CD14-positive monocyte (primary cell): ENCODE data around the gene CARS2. TPM values are rescaled to one million over a fixed set of nuclear protein-coding genes. Genes with fewer than 3 reads are reported as not detected.
A peak's percentile ranks its signal among the peaks of the same experiment; 100 is the strongest.

Experiments used
- DNase-seq, 3 donors: peaks; one replicate each; pipeline ENCODE4 v3.0.0-alpha.2; 2011 to 2022
- H2AFZ ChIP-seq: 2 replicates; pipeline ENCODE4 v1.6.0; 2012; ENCODE audit warnings: mild to moderate bottlenecking, low read depth, low read length, inconsistent platforms; ENCODE audit not compliant: insufficient read depth, poor library complexity, severe bottlenecking
- H3K27ac ChIP-seq, 2 donors: 1 replicate in 1 of 2; 2 replicates in 1 of 2; pipeline ENCODE4 v1.5.1; 2012 to 2013; ENCODE audit warnings: low read length in 2 of 2, control low read depth in 1 of 2, inconsistent platforms in 1 of 2, low read depth in 1 of 2, mild to moderate bottlenecking in 1 of 2
- H3K27me3 ChIP-seq, 2 donors: one replicate each; pipeline versions ENCODE4 v1.6.0 to v1.6.1; 2011 to 2013; ENCODE audit warnings: low read length in 2 of 2; ENCODE audit not compliant: control insufficient read depth in 2 of 2, insufficient read depth in 2 of 2
- H3K36me3 ChIP-seq, 2 donors: replicated peaks in 1 of 2; 1 replicate in 1 of 2; 2 replicates in 1 of 2; pipeline versions ENCODE4 v1.5.1 to v1.6.1; 2012 to 2013; ENCODE audit warnings: low read length in 2 of 2, control low read depth in 1 of 2, inconsistent platforms in 1 of 2, mild to moderate bottlenecking in 1 of 2; ENCODE audit not compliant: insufficient read depth in 2 of 2, control insufficient read depth in 1 of 2
- H3K4me1 ChIP-seq, 2 donors: 1 replicate in 1 of 2; 2 replicates in 1 of 2; pipeline versions ENCODE4 v1.5.1 to v1.6.1; 2012 to 2013; ENCODE audit warnings: low read length in 2 of 2, control low read depth in 1 of 2, inconsistent platforms in 1 of 2, mild to moderate bottlenecking in 1 of 2, moderate library complexity in 1 of 2; ENCODE audit not compliant: insufficient read depth in 2 of 2, control insufficient read depth in 1 of 2
- H3K4me2 ChIP-seq: replicated peaks from 2 replicates; pipeline ENCODE3; 2012; ENCODE audit warnings: low read length, moderate library complexity, mild to moderate bottlenecking; ENCODE audit not compliant: poor library complexity, severe bottlenecking; ENCODE audit errors: extremely low read depth
- H3K4me3 ChIP-seq, 3 experiments: fragments of 200-600 bp in 1 of 3; sonication (generic) in 1 of 3; replicated peaks in 1 of 3; 1 replicate in 2 of 3; 2 replicates in 1 of 3; pipeline ENCODE4 v1.5.1; 2011 to 2013; ENCODE audit warnings: low read length in 3 of 3, mild to moderate bottlenecking in 3 of 3, control low read depth in 2 of 3, low read depth in 2 of 3, inconsistent platforms in 1 of 3, moderate library complexity in 1 of 3
- H3K79me2 ChIP-seq: 2 replicates; pipeline ENCODE4 v1.6.0; 2012; ENCODE audit warnings: mild to moderate bottlenecking, control low read depth, inconsistent platforms, low read length, moderate library complexity; ENCODE audit not compliant: insufficient read depth
- H3K9ac ChIP-seq: 2 replicates; pipeline ENCODE4 v1.6.0; 2017; ENCODE audit warnings: low read length, mild to moderate bottlenecking; ENCODE audit not compliant: insufficient read depth, poor library complexity, severe bottlenecking
- H3K9me3 ChIP-seq, 2 donors: replicated peaks in 1 of 2; 1 replicate in 1 of 2; 2 replicates in 1 of 2; pipeline versions ENCODE4 v1.5.1 to v1.6.1; 2012 to 2013; ENCODE audit warnings: low read length in 2 of 2, control low read depth in 1 of 2; ENCODE audit not compliant: control insufficient read depth in 1 of 2, insufficient read depth in 1 of 2
- H4K20me1 ChIP-seq: 2 replicates; pipeline ENCODE4 v1.6.0; 2012; ENCODE audit warnings: mild to moderate bottlenecking, low read length, control low read depth, moderate library complexity; ENCODE audit not compliant: insufficient read depth
- H3K27ac Mint-ChIP-seq, 7 donors: one replicate each; pipeline ENCODE4 v1.8.0; 2020; ENCODE audit warnings: mild to moderate bottlenecking in 7 of 7, mixed read lengths in 7 of 7, moderate library complexity in 6 of 7, inconsistent platforms in 2 of 7
- H3K27me3 Mint-ChIP-seq, 3 donors: one replicate each; pipeline ENCODE4 v1.8.0; 2021 to 2022; ENCODE audit warnings: low read depth in 3 of 3, mild to moderate bottlenecking in 3 of 3, mixed read lengths in 3 of 3, moderate library complexity in 3 of 3, inconsistent platforms in 1 of 3
- H3K36me3 Mint-ChIP-seq, 2 donors: one replicate each; pipeline ENCODE4 v1.8.0; 2020; ENCODE audit warnings: mixed read lengths in 2 of 2, inconsistent platforms in 1 of 2, mild to moderate bottlenecking in 1 of 2
- H3K4me1 Mint-ChIP-seq: one replicate; pipeline ENCODE4 v1.8.0; 2020; ENCODE audit warnings: mild to moderate bottlenecking, mixed read lengths
- H3K4me3 Mint-ChIP-seq, 2 donors: one replicate each; pipeline ENCODE4 v1.8.0; 2020; ENCODE audit warnings: mild to moderate bottlenecking in 2 of 2, mixed read lengths in 2 of 2, moderate library complexity in 1 of 2
- H3K9me3 Mint-ChIP-seq, 7 donors: one replicate each; pipeline ENCODE4 v1.8.0; 2020 to 2022; ENCODE audit warnings: mixed read lengths in 7 of 7, mild to moderate bottlenecking in 6 of 7, moderate library complexity in 6 of 7, inconsistent platforms in 2 of 7
- WGBS: methylation state at CpG from one replicate; pipeline ENCODE4 v1.1.5; 2013; ENCODE audit warnings: missing lambda C conversion rate; ENCODE audit not compliant: insufficient coverage; 5-methylcytosine and 5-hydroxymethylcytosine counted together
- intact Hi-C, 2 donors: fragments of 100-400 bp; cut with micrococcal nuclease; formaldehyde crosslinking; loops; one replicate each; pipeline versions ENCODE4 v1.15.0 to v1.15.1; 2023
- polyA plus RNA-seq, 3 donors: library from polyadenylated mRNA; depleted of rRNA in 1 of 3; unstranded in 2 of 3; stranded (reverse) in 1 of 3; fragments of 300-500 nt in 2 of 3; fragments of >200 nt in 1 of 3; fragmentation: Illumina TruSeq in 2 of 3; gene quantifications; 1 replicate in 2 of 3; 2 replicates in 1 of 3; pipeline ENCODE4 v1.2.3, GENCODE V29; 2012 to 2021
- TF ChIP-seq, protein P1 (sequence below): fragments of 200-600 bp; IDR thresholded peaks from one replicate; pipeline ENCODE4 v1.8.0; 2022; ENCODE audit warnings: antibody characterized with exemption, mild to moderate bottlenecking

Gene CARS2
- polyA plus RNA-seq, 3 donors, result 130 to 305 (median 227) TPM

GRCh38 chr13:110719036-110719710 is 13.3 kb upstream of the CARS2 start:
- 97% methylated on average over 58 of the region's 61 CpGs for WGBS
- H3K27me3 Mint-ChIP-seq, result peaks cover 0 to 4% (median 2%) of the 10 kb centered on the region in 3 donors

DNA sequence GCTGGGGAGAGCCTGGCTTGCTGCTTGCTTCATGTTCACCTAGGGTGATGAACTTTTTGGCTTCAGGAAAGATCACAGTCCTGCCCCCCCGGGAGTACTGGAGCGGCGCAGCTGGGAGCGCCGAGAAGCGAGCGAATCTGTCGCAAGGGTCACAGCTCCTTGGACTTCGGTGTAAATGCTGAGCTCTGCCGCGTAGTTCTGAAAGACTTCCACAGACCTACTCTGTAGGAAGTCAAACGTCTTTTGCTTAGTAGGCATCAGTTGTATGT is 10.3 kb upstream of the CARS2 start:
- H3K36me3 ChIP-seq, result peaks cover 19 to 24% of the 10 kb centered on the region in 2 donors
- no peaks in the 10 kb centered on the region for H3K27me3 ChIP-seq
- H3K9me3 ChIP-seq, result no peaks in the 10 kb centered on the region
- peaks cover 25 to 28% of the 10 kb centered on the region in 2 donors for H3K4me1 ChIP-seq
- Mint-ChIP-seq H3K27ac (peak overlapping the region; percentile 58 to 90 (median 85)), H3K27me3 (peaks cover 0 to 4% (median 2%) of the 10 kb centered on the region in 3 donors), H3K4me1 (peaks cover 29% of the 10 kb centered on the region), H3K9me3 (peaks cover 0 to 2% (median 0%) of the 10 kb centered on the region in 7 donors), H3K4me3 (peak overlapping the region; percentile 96), H3K36me3 (peaks cover 16 to 24% of the 10 kb centered on the region in 2 donors)
- intact Hi-C loops, result loop anchor here (5.0 to 10.0 kb wide), 6 partner anchors 34 to 439 kb away; partner anchors contain the start of genes ANKRD10 (in 1 of the 2) and RAB20 (in 1 of the 2)
- DNase-seq, result peak in 1 of 3 donors; percentile 12
- 0% methylated on average over 8 of the region's 12 CpGs for WGBS
- H3K4me2 ChIP-seq, result peak overlapping the region; percentile 94
- H3K9ac ChIP-seq, result peak overlapping the region; percentile 80
- H3K4me3 ChIP-seq, result peak overlapping the region; percentile 62 to 100 (median 68)
- H2AFZ ChIP-seq, result peak overlapping the region; percentile 47
- peak overlapping the region; percentile 61 to 80 for H3K27ac ChIP-seq
- TF ChIP-seq, protein P1, sequence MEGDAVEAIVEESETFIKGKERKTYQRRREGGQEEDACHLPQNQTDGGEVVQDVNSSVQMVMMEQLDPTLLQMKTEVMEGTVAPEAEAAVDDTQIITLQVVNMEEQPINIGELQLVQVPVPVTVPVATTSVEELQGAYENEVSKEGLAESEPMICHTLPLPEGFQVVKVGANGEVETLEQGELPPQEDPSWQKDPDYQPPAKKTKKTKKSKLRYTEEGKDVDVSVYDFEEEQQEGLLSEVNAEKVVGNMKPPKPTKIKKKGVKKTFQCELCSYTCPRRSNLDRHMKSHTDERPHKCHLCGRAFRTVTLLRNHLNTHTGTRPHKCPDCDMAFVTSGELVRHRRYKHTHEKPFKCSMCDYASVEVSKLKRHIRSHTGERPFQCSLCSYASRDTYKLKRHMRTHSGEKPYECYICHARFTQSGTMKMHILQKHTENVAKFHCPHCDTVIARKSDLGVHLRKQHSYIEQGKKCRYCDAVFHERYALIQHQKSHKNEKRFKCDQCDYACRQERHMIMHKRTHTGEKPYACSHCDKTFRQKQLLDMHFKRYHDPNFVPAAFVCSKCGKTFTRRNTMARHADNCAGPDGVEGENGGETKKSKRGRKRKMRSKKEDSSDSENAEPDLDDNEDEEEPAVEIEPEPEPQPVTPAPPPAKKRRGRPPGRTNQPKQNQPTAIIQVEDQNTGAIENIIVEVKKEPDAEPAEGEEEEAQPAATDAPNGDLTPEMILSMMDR, result no peak
- H4K20me1 ChIP-seq, result peaks cover 66% of the 10 kb centered on the region
- peaks cover 78% of the 10 kb centered on the region for H3K79me2 ChIP-seq

More at GRCh38 chr13:110719036-110719710, 13.3 kb upstream of the CARS2 start:
- H3K4me3 ChIP-seq, result no peak overlapping the region
- H4K20me1 ChIP-seq, result peaks cover 89% of the 10 kb centered on the region
- H2AFZ ChIP-seq, result no peak overlapping the region
- peak overlapping the region in 1 of 7 donors; percentile 30 for H3K27ac Mint-ChIP-seq
- peaks cover 90% of the 10 kb centered on the region for H3K79me2 ChIP-seq
- TF ChIP-seq, protein P1, result no peak
- H3K4me2 ChIP-seq, result no peak overlapping the region
- H3K9me3 ChIP-seq, result no peaks in the 10 kb centered on the region
- no peak overlapping the region for H3K9ac ChIP-seq
- no peaks in the 10 kb centered on the region for H3K27me3 ChIP-seq
- H3K4me3 Mint-ChIP-seq, result no peak overlapping the region
- H3K36me3 ChIP-seq, result peaks cover 19 to 50% of the 10 kb centered on the region in 2 donors
- H3K4me1 ChIP-seq, result peaks cover 17 to 19% of the 10 kb centered on the region in 2 donors
- H3K36me3 Mint-ChIP-seq, result peaks cover 22 to 44% of the 10 kb centered on the region in 2 donors
- no peak overlapping the region for H3K27ac ChIP-seq
- H3K4me1 Mint-ChIP-seq, result peaks cover 22% of the 10 kb centered on the region
- peaks cover 0 to 2% (median 0%) of the 10 kb centered on the region in 7 donors for H3K9me3 Mint-ChIP-seq
- intact Hi-C loops, result loop anchor here (5.0 to 10.0 kb wide), 6 partner anchors 37 to 436 kb away; partner anchors contain the start of genes ANKRD10 (in 1 of the 2) and RAB20 (in 1 of the 2)
- no peak for DNase-seq
